HepG2 (cell line): ENCODE measurements around the gene SLCO4A1. TPM values are rescaled to one million over a fixed set of nuclear protein-coding genes. Genes with fewer than 3 reads are reported as not detected.

Source experiments
- AGO1 ChIP-seq: fragments of 200-400 bp; formaldehyde crosslinking; IDR thresholded peaks from 2 replicates; pipeline ENCODE4 v1.6.1; 2017; ENCODE audit warnings: mild to moderate bottlenecking, low read depth, low read length, moderate library complexity; ENCODE audit not compliant: poor library complexity, severe bottlenecking
- CENPT ChIP-seq: sonication (generic); formaldehyde crosslinking; IDR thresholded peaks from 2 replicates; pipeline ENCODE4 v1.8.0; 2022; ENCODE audit warnings: low read depth, mild to moderate bottlenecking, moderate library complexity, missing genetic modification reagents
- ERF ChIP-seq: IDR thresholded peaks from 2 replicates; pipeline ENCODE4 v1.6.1; 2018; ENCODE audit warnings: missing biosample characterization, missing genetic modification reagents
- HIC2 ChIP-seq: sonication (generic); formaldehyde crosslinking; IDR thresholded peaks from 2 replicates; pipeline ENCODE4 v1.9.0; 2022; ENCODE audit warnings: low read depth, missing genetic modification reagents
- HNF1A ChIP-seq, 2 experiments: sonication (generic) in 1 of 2; formaldehyde crosslinking in 1 of 2; IDR thresholded peaks; 2 replicates each; pipeline versions ENCODE4 v1.4.0 to v1.6.1; 2016 to 2020; ENCODE audit warnings: borderline replicate concordance in 1 of 2, low read depth in 1 of 2, mild to moderate bottlenecking in 1 of 2, missing genetic modification reagents in 1 of 2
- IKZF4 ChIP-seq: sonication (generic); formaldehyde crosslinking; IDR thresholded peaks from 2 replicates; pipeline ENCODE4 v1.5.1; 2020; ENCODE audit warnings: borderline replicate concordance, mild to moderate bottlenecking, low read depth, missing genetic modification reagents; ENCODE audit errors: not compliant biosample characterization
- LCORL ChIP-seq, 2 experiments: fragments of 450-650 bp in 1 of 2; sonication (generic) in 1 of 2; formaldehyde crosslinking in 1 of 2; IDR thresholded peaks; 2 replicates each; pipeline versions ENCODE4 v1.5.0 to v1.6.1; 2017 to 2020; ENCODE audit warnings: antibody characterized with exemption in 1 of 2, missing genetic modification reagents in 1 of 2
- MIER3 ChIP-seq: IDR thresholded peaks from 2 replicates; pipeline ENCODE4 v1.6.1; 2016; ENCODE audit warnings: missing compliant biosample characterization, borderline replicate concordance
- MYC ChIP-seq: sonication (generic); formaldehyde crosslinking; IDR thresholded peaks from 2 replicates; pipeline ENCODE4 v1.9.0; 2021; ENCODE audit warnings: missing genetic modification reagents, borderline replicate concordance
- PBX3 ChIP-seq: sonication (generic); formaldehyde crosslinking; IDR thresholded peaks from 2 replicates; pipeline ENCODE4 v1.8.1; 2023; ENCODE audit warnings: missing genetic modification reagents, inconsistent platforms, borderline replicate concordance
- PHF8 ChIP-seq: sonication (generic); formaldehyde crosslinking; IDR thresholded peaks from 2 replicates; pipeline ENCODE4 v1.5.0; 2020; ENCODE audit warnings: missing genetic modification reagents
- SETDB1 ChIP-seq: sonication (generic); formaldehyde crosslinking; IDR thresholded peaks from 2 replicates; pipeline ENCODE4 v1.5.1; 2020; ENCODE audit warnings: missing genetic modification reagents, mild to moderate bottlenecking, borderline replicate concordance
- TBP ChIP-seq: sonication (generic); formaldehyde crosslinking; IDR thresholded peaks from 2 replicates; pipeline ENCODE4 v1.5.0; 2020; ENCODE audit warnings: missing genetic modification reagents
- ZNF136 ChIP-seq: sonication (generic); formaldehyde crosslinking; IDR thresholded peaks from 2 replicates; pipeline ENCODE4 v1.8.1; 2022; ENCODE audit warnings: low read depth, mild to moderate bottlenecking, moderate library complexity, missing genetic modification reagents
- ZNF224 ChIP-seq: sonication (generic); formaldehyde crosslinking; IDR thresholded peaks from 2 replicates; pipeline ENCODE4 v1.5.0; 2020; ENCODE audit warnings: mild to moderate bottlenecking, missing genetic modification reagents
- ZNF234 ChIP-seq: sonication (generic); formaldehyde crosslinking; conservative IDR thresholded peaks from 2 replicates; pipeline ENCODE4 v1.5.1; 2020; ENCODE audit warnings: mild to moderate bottlenecking, missing genetic modification reagents
- ZNF282 ChIP-seq: fragments of 450-650 bp; IDR thresholded peaks from 2 replicates; pipeline ENCODE4 v1.6.1; 2018; ENCODE audit not compliant: partially characterized antibody
- ZNF501 ChIP-seq: sonication (generic); formaldehyde crosslinking; IDR thresholded peaks from 2 replicates; pipeline ENCODE4 v1.5.1; 2020; ENCODE audit warnings: mild to moderate bottlenecking, moderate library complexity, missing genetic modification reagents
- ZNF557 ChIP-seq: sonication (generic); formaldehyde crosslinking; IDR thresholded peaks from 2 replicates; pipeline ENCODE4 v1.4.0; 2020; ENCODE audit warnings: missing genetic modification reagents
- ZNF564 ChIP-seq: sonication (generic); formaldehyde crosslinking; IDR thresholded peaks from 2 replicates; pipeline ENCODE4 v1.8.1; 2023; ENCODE audit warnings: mild to moderate bottlenecking, missing genetic modification reagents
- ZNF605 ChIP-seq: sonication (generic); formaldehyde crosslinking; IDR thresholded peaks from 2 replicates; pipeline ENCODE4 v1.8.0; 2022; ENCODE audit warnings: mild to moderate bottlenecking, missing genetic modification reagents
- ZSCAN31 ChIP-seq: sonication (generic); formaldehyde crosslinking; IDR thresholded peaks from 2 replicates; pipeline ENCODE4 v1.5.0; 2020; ENCODE audit warnings: low read depth, mild to moderate bottlenecking, missing genetic modification reagents
- polyA plus RNA-seq, 8 experiments: library from polyadenylated mRNA; depleted of rRNA in 3 of 8; stranded (reverse) in 7 of 8; unstranded in 1 of 8; fragments of >200 nt; fragmentation: Illumina TruSeq in 4 of 8; extraction: Trizol in 4 of 8; gene quantifications; 2 replicates each; pipeline versions ENCODE4 v1.2.1 to v1.2.3, GENCODE V29; 2011 to 2016; ENCODE audit warnings: low read depth in 4 of 8, missing spikeins in 1 of 8, mixed read lengths in 1 of 8; ENCODE audit not compliant: insufficient read depth in 1 of 8
- total RNA-seq, 5 experiments: library from RNA; depleted of rRNA; stranded (reverse); fragments of >200 nt; fragmentation: Illumina TruSeq; extraction: Trizol; gene quantifications; 2 replicates each; pipeline ENCODE4 v1.2.3, GENCODE V29; 2016; ENCODE audit warnings: low read depth in 1 of 5

The SLCO4A1 gene
- total and polyA plus RNA-seq, 2 of the 13 experiments (the other 11 are each of a cell fraction or from before 2014, with no cell fraction given) = 55.5 to 112 TPM

GRCh38 chr20:62618611-62619529, 23.4 kb upstream of the SLCO4A1 start (continued):
- TF ChIP-seq HNF1A (IDR thresholded peaks at IDR 0.05; ENCODE audit: low read depth) (no peak), HNF1A (CRISPR knock-in tag; IDR thresholded peaks at IDR 0.05; ENCODE audit: borderline replicate concordance) (no peak), ERF (CRISPR knock-in tag) (no peak), ZSCAN31 (CRISPR knock-in tag) (no peak), LCORL (IDR thresholded peaks at IDR 0.05) (no peak), LCORL (CRISPR knock-in tag; IDR thresholded peaks at IDR 0.05) (no peak), ZNF136 (no peak), AGO1 (no peak), ZNF605 (CRISPR knock-in tag) (no peak), SETDB1 (CRISPR knock-in tag) (no peak), ZNF234 (CRISPR knock-in tag) (no peak), MIER3 (no peak), ZNF224 (CRISPR knock-in tag) (no peak), ZNF557 (no peak), PHF8 (0 out of 2 replicates have a peak, but pooled peaks have one; percentile 7), HIC2 (CRISPR knock-in tag) (no peak), CENPT (CRISPR knock-in tag) (no peak), ZNF282 (no peak), MYC (no peak), IKZF4 (peak; percentile 44), ZNF564 (CRISPR knock-in tag) (no peak), TBP (CRISPR knock-in tag) (no peak), PBX3 (CRISPR knock-in tag) (no peak), ZNF501 (no peak)
